ELF-1 (cell line): ENCODE results near the gene ITGAE.
"Not testable (repeated sequence)": the region's sequence is repeated elsewhere in the genome, so short reads cannot be mapped to it uniquely, and the experiment has no call there.

Experiments used
- DNase-seq: peaks from one replicate; pipeline ENCODE4 v3.0.0-alpha.2; 2016; ENCODE audit warnings: low read depth, low spot score

The ITGAE gene

GRCh38 chr17:3734911-3735276, 66.1 kb downstream of the ITGAE start:
- DNase-seq = not testable (repeated sequence)

GRCh38 chr17:3732210-3732621, 68.8 kb downstream of the ITGAE start:
- DNase-seq = peak; percentile 18

GRCh38 chr17:3730881-3731429, 70.0 kb downstream of the ITGAE start:
- peak; percentile 25 for DNase-seq

GRCh38 chr17:3729881-3730280, 71.1 kb downstream of the ITGAE start:
- DNase-seq = no peak

GRCh38 chr17:3728099-3728498, 72.9 kb downstream of the ITGAE start:
- not testable (repeated sequence) for DNase-seq

- no peak for DNase-seq
Measured at GRCh38 chr17:3727041-3727440, 73.9 kb downstream of the ITGAE start.

- DNase-seq = peak; percentile 20
Measured at GRCh38 chr17:3724378-3725077, 76.5 kb downstream of the ITGAE start.

GRCh38 chr17:3723556-3724377, 77.2 kb downstream of the ITGAE start, which contains the start of gene HASPIN:
Gene HASPIN, plus strand, starts transcription at chr17:3723903. Its CDS starts 33 bp downstream, at chr17:3723936.
- peak; percentile 94 for DNase-seq

- no peak for DNase-seq
Measured at GRCh38 chr17:3723188-3723555, 77.8 kb downstream of the ITGAE start.

- DNase-seq = no peak
Measured at GRCh38 chr17:3722716-3723115, 78.3 kb downstream of the ITGAE start.

GRCh38 chr17:3719265-3719664, 81.7 kb downstream of the ITGAE start:
- DNase-seq = no peak

- DNase-seq = no peak
Measured at GRCh38 chr17:3718201-3718600, 82.8 kb downstream of the ITGAE start.

GRCh38 chr17:3715296-3715695, 85.7 kb downstream of the ITGAE start:
- no peak for DNase-seq

- no peak for DNase-seq
Measured at GRCh38 chr17:3712811-3713463, 88.1 kb downstream of the ITGAE start.

- DNase-seq = no peak
Measured at GRCh38 chr17:3710951-3711383, 90.0 kb downstream of the ITGAE start.

GRCh38 chr17:3708366-3708765, 92.6 kb downstream of the ITGAE start:
- no peak for DNase-seq

GRCh38 chr17:3705718-3705984, 95.3 kb downstream of the ITGAE start:
- DNase-seq = not testable (repeated sequence)

- no peak for DNase-seq
Measured at GRCh38 chr17:3704931-3705717, 95.9 kb downstream of the ITGAE start.

GRCh38 chr17:3702041-3702539, 98.9 kb downstream of the ITGAE start:
- DNase-seq = not testable (repeated sequence)

GRCh38 chr17:3699951-3700350, 101.0 kb downstream of the ITGAE start:
- no peak for DNase-seq

- DNase-seq = no peak
Measured at GRCh38 chr17:3698139-3698538, 102.8 kb downstream of the ITGAE start.
